Heart left ventricle (tissue), 13 donors: ENCODE data around the gene DYNC1I2.

Source experiments
- CTCF ChIP-seq, 12 donors: fragments of 200-600 bp; sonication (generic) in 4 of 12; IDR thresholded peaks; one replicate each; pipeline versions ENCODE4 v1.5.0 to v1.8.0; 2018 to 2022; ENCODE audit warnings: antibody characterized with exemption in 12 of 12, mild to moderate bottlenecking in 5 of 12
- POLR2A ChIP-seq, 2 donors: fragments of 450-650 bp; IDR thresholded peaks; one replicate each; pipeline ENCODE4 v1.6.1; 2017; ENCODE audit warnings: antibody characterized with exemption in 2 of 2, mild to moderate bottlenecking in 2 of 2, moderate library complexity in 2 of 2
- donor health status: ischemic (EF 13 %, LVEDD 7.1; RV severe dilation, severe dysfunction).
- donor health status: DM: no; HTN: yes; CAD: no.
- donor health status: DM: no; HTN: no; CAD: no.
- donor health status: ischemic (EF 25% LVEDD 6.9; RV normal size, moderate dysfunction).
- donor health status: ischemic (EF 25% LVEDD 5.7; RV mildly dilated, moderate dysfunction).
- donor health status: ischemic (EF 35%, LVEDD 5.7; RV mildly dilated, moderate dysfunction).
- donor health status: nonischemic (EF 11% LVEDD 7.7; RV severe dilation, severe dysfunction).
- donor health status: DM: yes; HTN: yes; CAD: no.
- donor health status: PGD.
- donor health status: ischemic (EF 29% LVEDD 5.4; RV normal size, mild dysfunction).
- donor health status: nonischemic (EF 23%, LVEDD 6.1; RV moderate dilation, normal function).

- TF ChIP-seq CTCF (IDR thresholded peaks at IDR 0.05) (no peak), POLR2A (IDR thresholded peaks at IDR 0.05) (no peak)
Observed at GRCh38 chr2:171778515-171778914, 91.2 kb downstream of the DYNC1I2 start.
